Spleen (tissue), 11 donors: ENCODE results near the gene POU2F1. TPM values are rescaled to one million over a fixed set of nuclear protein-coding genes. Genes with fewer than 3 reads are reported as not detected.

ENCODE experiments used
- DNase-seq: peaks from one replicate; pipeline ENCODE4 v3.0.0-alpha.2; 2020
- H3K27ac ChIP-seq, 8 donors: fragments of 200-600 bp; sonication (generic) in 7 of 8; 1 replicate in 4 of 8; 2 replicates in 4 of 8; pipeline versions ENCODE4 v1.5.0 to v1.8.0; 2016 to 2021; ENCODE audit warnings: inconsistent platforms in 4 of 8, mild to moderate bottlenecking in 4 of 8, moderate library complexity in 1 of 8
- H3K27me3 ChIP-seq, 7 donors: fragments of 200-600 bp; sonication (generic) in 6 of 7; replicated peaks in 1 of 7; 1 replicate in 4 of 7; 2 replicates in 3 of 7; pipeline versions ENCODE4 v1.5.0 to v1.8.0; 2016 to 2021; ENCODE audit warnings: inconsistent platforms in 3 of 7, mild to moderate bottlenecking in 1 of 7
- H3K36me3 ChIP-seq, 6 donors: fragments of 200-600 bp; sonication (generic) in 5 of 6; 1 replicate in 4 of 6; 2 replicates in 2 of 6; pipeline versions ENCODE4 v1.5.0 to v1.8.0; 2016 to 2021; ENCODE audit warnings: inconsistent platforms in 2 of 6
- H3K4me1 ChIP-seq, 6 donors: fragments of 200-600 bp; sonication (generic) in 5 of 6; 1 replicate in 3 of 6; 2 replicates in 3 of 6; pipeline versions ENCODE4 v1.5.0 to v1.8.0; 2016 to 2021; ENCODE audit warnings: inconsistent platforms in 3 of 6
- H3K4me3 ChIP-seq, 8 donors: fragments of 200-600 bp; sonication (generic) in 7 of 8; 1 replicate in 4 of 8; 2 replicates in 4 of 8; pipeline versions ENCODE4 v1.5.0 to v1.8.0; 2016 to 2021; ENCODE audit warnings: inconsistent platforms in 4 of 8, mild to moderate bottlenecking in 4 of 8, moderate library complexity in 2 of 8
- H3K9me3 ChIP-seq, 8 donors: fragments of 200-600 bp; sonication (generic) in 7 of 8; 1 replicate in 4 of 8; 2 replicates in 4 of 8; pipeline versions ENCODE4 v1.5.0 to v1.8.0; 2016 to 2021; ENCODE audit warnings: inconsistent platforms in 4 of 8
- POLR2A ChIP-seq, 3 donors: fragments of 450-650 bp; IDR thresholded peaks; one replicate each; pipeline ENCODE4 v1.5.1; 2017; ENCODE audit warnings: antibody characterized with exemption in 3 of 3, mild to moderate bottlenecking in 1 of 3
- POLR2AphosphoS5 ChIP-seq, 3 donors: sonication (generic); formaldehyde crosslinking; IDR thresholded peaks; one replicate each; pipeline ENCODE4 v1.5.1; 2017; ENCODE audit warnings: antibody characterized with exemption in 3 of 3
- WGBS, 5 donors: extraction: QIAGEN DNeasy Blood & Tissue Kit in 3 of 5; methylation state at CpG; one replicate each; pipeline versions ENCODE4 v1.1.5 to v1.1.7; 2013 to 2018; 5-methylcytosine and 5-hydroxymethylcytosine counted together
- intact Hi-C: fragments of 100-400 bp; cut with DNase I; formaldehyde crosslinking; loops from one replicate; pipeline ENCODE4 v1.15.0; 2023; ENCODE audit warnings: low total_unique reads
- polyA plus RNA-seq, 3 donors: library from polyadenylated mRNA; stranded (reverse); fragments of 200-250 nt; gene quantifications; one replicate each; pipeline ENCODE4 v1.2.1, GENCODE V29; 2013
- total RNA-seq, 7 donors: library from RNA; depleted of rRNA in 3 of 7; stranded (reverse); fragments of >200 nt in 3 of 7; fragmentation: NEBNext Ultra II Directional in 4 of 7; extraction: Animal tissue kit (Norgen Biotek cat#: 25700) in 4 of 7; gene quantifications; one replicate each; pipeline versions ENCODE4 v1.1.0 to v1.2.1, GENCODE V29; 2016 to 2021
- TF ChIP-seq, protein P1 (sequence below), 11 experiments: fragments of 200-600 bp in 7 of 11; fragments of 450-650 bp in 4 of 11; sonication (generic) in 4 of 11; IDR thresholded peaks in 8 of 11; conservative IDR thresholded peaks in 3 of 11; 1 replicate in 7 of 11; 2 replicates in 4 of 11; pipeline versions ENCODE4 v1.4.0 to v1.8.0; 2016 to 2021; ENCODE audit warnings: antibody characterized with exemption in 11 of 11, inconsistent platforms in 4 of 11, mild to moderate bottlenecking in 1 of 11
- donor health status: healthy with polysubstance abuse.
- donor health status: DM: no; HTN: no; CAD: no; lungs with moderate emphysema.
- donor health status: DM: no; HTN: no; CAD: no.
- donor health status: Bipolar disorder and iron deficiency.
- donor health status: healthy.
- donor health status: DM: no; HTN: no; CAD: no.
- donor health status: DM: yes; HTN: yes; CAD: no.

The POU2F1 gene
- total and polyA plus RNA-seq, 10 donors: 1.8 to 60.3 (median 27.4) TPM

DNA sequence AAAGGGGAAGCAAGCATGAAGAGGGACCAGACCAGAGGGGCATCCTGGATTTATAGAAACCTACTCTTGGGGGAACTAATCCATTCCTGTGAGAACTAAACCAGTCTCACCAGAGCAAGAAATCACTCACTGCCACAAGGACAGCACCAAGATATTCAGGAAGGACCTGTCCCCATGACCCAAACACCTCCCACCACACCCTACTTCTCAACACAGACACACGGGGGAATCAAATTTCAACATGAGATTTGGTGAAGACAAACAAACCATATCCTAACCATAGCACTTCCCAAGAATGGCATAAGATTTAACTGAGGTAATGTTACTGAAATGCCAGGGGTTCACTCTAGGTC, 12.1 kb upstream of the POU2F1 start:
- WGBS, 5 donors: 43 to 83% (median 66%) methylated on average over 1 of the region's 1 CpG
- DNase-seq: no peak
- intact Hi-C loops: no loop called here
- Histone ChIP-seq H3K4me3 (no peak overlapping the region), H3K9me3 (peaks cover 0 to 48% (median 37%) of the 10 kb centered on the region in 8 donors), H3K36me3 (no peaks in the 10 kb centered on the region), H3K27me3 (no peaks in the 10 kb centered on the region), H3K27ac (no peak overlapping the region), H3K4me1 (no peaks in the 10 kb centered on the region)
- TF ChIP-seq POLR2A (IDR thresholded peaks at IDR 0.05) (no peak), POLR2AphosphoS5 (IDR thresholded peaks at IDR 0.05) (no peak)
- TF ChIP-seq, protein P1, sequence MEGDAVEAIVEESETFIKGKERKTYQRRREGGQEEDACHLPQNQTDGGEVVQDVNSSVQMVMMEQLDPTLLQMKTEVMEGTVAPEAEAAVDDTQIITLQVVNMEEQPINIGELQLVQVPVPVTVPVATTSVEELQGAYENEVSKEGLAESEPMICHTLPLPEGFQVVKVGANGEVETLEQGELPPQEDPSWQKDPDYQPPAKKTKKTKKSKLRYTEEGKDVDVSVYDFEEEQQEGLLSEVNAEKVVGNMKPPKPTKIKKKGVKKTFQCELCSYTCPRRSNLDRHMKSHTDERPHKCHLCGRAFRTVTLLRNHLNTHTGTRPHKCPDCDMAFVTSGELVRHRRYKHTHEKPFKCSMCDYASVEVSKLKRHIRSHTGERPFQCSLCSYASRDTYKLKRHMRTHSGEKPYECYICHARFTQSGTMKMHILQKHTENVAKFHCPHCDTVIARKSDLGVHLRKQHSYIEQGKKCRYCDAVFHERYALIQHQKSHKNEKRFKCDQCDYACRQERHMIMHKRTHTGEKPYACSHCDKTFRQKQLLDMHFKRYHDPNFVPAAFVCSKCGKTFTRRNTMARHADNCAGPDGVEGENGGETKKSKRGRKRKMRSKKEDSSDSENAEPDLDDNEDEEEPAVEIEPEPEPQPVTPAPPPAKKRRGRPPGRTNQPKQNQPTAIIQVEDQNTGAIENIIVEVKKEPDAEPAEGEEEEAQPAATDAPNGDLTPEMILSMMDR (IDR thresholded peaks at IDR 0.05 in 8 of 11, conservative IDR thresholded peaks at IDR 0.05 in 3 of 11): no peak

DNA sequence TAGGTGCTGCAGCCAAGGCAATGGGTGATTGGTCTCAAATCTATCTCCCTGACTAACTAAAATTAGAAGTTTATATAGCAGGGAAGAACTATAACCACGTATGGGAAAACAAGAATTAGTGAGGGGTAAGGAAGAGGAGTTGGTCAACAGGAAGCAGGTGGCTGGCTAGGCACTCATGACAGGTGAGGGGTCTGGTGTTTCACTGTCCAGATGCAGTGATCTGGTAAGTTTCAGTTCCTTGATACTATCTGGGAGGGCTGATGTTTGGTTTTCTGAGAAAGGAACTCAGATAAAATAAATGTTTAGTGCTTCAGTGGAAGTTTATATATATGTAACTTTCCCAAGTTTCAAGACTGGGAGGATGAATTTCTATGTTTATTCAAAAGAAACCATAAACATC, 11.6 kb upstream of the POU2F1 start:
- Histone ChIP-seq H3K4me3 (no peak overlapping the region), H3K9me3 (peaks cover 0 to 46% (median 37%) of the 10 kb centered on the region in 8 donors), H3K27ac (no peak overlapping the region), H3K36me3 (no peaks in the 10 kb centered on the region), H3K27me3 (no peaks in the 10 kb centered on the region), H3K4me1 (no peaks in the 10 kb centered on the region)
- 47 to 74% (median 53%) methylated on average over 1 of the region's 1 CpG for WGBS, 5 donors
- intact Hi-C loops: no loop called here
- TF ChIP-seq, protein P1 (IDR thresholded peaks at IDR 0.05 in 8 of 11, conservative IDR thresholded peaks at IDR 0.05 in 3 of 11): no peak
- TF ChIP-seq POLR2A (IDR thresholded peaks at IDR 0.05) (no peak), POLR2AphosphoS5 (IDR thresholded peaks at IDR 0.05) (no peak)
- DNase-seq: no peak

DNA sequence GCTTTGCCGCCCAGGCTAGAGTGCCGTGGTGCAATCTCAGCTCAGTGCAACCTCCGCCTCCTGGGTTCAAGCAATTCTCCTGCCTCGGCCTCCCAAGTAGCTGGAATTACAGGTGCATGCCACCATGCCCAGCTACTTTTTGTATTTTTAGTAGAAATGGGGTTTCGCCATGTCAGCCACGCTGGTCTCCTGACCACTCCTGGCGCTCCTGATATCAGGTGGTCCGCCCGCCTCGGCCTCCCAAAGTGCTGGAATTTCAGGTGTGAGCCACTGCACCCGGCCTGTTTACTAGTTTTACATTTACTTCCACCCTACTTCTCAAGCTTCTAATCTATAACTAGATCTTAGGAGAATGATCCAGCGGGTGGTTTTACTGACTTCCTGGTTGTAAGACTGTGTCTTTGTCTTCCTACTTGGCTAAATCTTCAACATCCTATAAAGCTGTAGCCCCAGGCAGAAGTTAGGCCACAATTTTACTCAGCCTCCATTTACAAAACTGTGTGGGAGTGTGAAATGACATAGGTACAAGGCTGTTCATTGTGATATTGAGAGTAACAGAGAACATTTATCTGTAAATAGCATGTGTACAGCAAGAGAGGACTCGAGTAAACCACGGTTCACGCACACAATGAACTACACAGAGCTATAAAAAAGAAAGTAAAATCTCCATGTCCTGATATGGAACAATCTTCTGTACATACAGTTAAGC, 9.6 kb upstream of the POU2F1 start:
- intact Hi-C loops: no loop called here
- 92 to 97% (median 94%) methylated on average over 15 of the region's 15 CpGs for WGBS, 5 donors
- peaks cover 0 to 33% (median 23%) of the 10 kb centered on the region in 8 donors for H3K9me3 ChIP-seq

DNA sequence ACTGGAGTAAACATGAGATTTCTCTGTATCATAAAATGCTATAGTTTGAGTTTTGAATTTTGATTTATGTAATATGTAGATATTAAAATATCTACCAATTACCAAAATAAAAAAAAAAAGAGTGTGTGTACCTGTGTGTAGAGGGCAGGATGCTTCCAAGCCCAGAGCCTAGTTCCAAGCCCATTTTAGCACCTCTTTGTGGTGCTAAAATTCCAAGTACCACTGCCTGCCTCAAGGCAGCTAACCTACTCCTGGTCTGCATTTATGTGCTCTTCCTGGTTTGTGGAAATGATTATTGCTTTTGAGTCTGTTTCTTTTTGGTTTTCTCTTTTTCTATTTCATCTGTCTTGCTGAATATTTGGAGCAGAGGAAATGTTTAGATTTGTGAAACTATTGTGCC, 8.7 kb upstream of the POU2F1 start:
- peaks cover 0 to 40% (median 23%) of the 10 kb centered on the region in 8 donors for H3K9me3 ChIP-seq
- intact Hi-C loops: no loop called here
- no peak for DNase-seq
- H3K4me1 ChIP-seq: no peaks in the 10 kb centered on the region
- H3K36me3 ChIP-seq: no peaks in the 10 kb centered on the region
- H3K4me3 ChIP-seq: no peak overlapping the region
- TF ChIP-seq POLR2A (IDR thresholded peaks at IDR 0.05): no peak
- no peak for TF ChIP-seq POLR2AphosphoS5 (IDR thresholded peaks at IDR 0.05)
- TF ChIP-seq, protein P1 (IDR thresholded peaks at IDR 0.05 in 8 of 11, conservative IDR thresholded peaks at IDR 0.05 in 3 of 11): no peak
- H3K27me3 ChIP-seq: no peaks in the 10 kb centered on the region
- H3K27ac ChIP-seq: no peak overlapping the region

More for the DNA sequence above, 9.6 kb upstream of the POU2F1 start:
- Histone ChIP-seq H3K27ac (no peak overlapping the region), H3K4me1 (no peaks in the 10 kb centered on the region), H3K4me3 (no peak overlapping the region), H3K36me3 (no peaks in the 10 kb centered on the region), H3K27me3 (no peaks in the 10 kb centered on the region)
- no peak for DNase-seq
- TF ChIP-seq, protein P1 (IDR thresholded peaks at IDR 0.05 in 8 of 11, conservative IDR thresholded peaks at IDR 0.05 in 3 of 11): no peak
- TF ChIP-seq POLR2A (IDR thresholded peaks at IDR 0.05) (no peak), POLR2AphosphoS5 (IDR thresholded peaks at IDR 0.05) (no peak)
